Measurements from ENCODE around the gene GPR158.
"Not testable (repeated sequence)": the region's sequence is repeated elsewhere in the genome, so short reads cannot be mapped to it uniquely, and the experiment has no call there.

Gene GPR158, protein sequence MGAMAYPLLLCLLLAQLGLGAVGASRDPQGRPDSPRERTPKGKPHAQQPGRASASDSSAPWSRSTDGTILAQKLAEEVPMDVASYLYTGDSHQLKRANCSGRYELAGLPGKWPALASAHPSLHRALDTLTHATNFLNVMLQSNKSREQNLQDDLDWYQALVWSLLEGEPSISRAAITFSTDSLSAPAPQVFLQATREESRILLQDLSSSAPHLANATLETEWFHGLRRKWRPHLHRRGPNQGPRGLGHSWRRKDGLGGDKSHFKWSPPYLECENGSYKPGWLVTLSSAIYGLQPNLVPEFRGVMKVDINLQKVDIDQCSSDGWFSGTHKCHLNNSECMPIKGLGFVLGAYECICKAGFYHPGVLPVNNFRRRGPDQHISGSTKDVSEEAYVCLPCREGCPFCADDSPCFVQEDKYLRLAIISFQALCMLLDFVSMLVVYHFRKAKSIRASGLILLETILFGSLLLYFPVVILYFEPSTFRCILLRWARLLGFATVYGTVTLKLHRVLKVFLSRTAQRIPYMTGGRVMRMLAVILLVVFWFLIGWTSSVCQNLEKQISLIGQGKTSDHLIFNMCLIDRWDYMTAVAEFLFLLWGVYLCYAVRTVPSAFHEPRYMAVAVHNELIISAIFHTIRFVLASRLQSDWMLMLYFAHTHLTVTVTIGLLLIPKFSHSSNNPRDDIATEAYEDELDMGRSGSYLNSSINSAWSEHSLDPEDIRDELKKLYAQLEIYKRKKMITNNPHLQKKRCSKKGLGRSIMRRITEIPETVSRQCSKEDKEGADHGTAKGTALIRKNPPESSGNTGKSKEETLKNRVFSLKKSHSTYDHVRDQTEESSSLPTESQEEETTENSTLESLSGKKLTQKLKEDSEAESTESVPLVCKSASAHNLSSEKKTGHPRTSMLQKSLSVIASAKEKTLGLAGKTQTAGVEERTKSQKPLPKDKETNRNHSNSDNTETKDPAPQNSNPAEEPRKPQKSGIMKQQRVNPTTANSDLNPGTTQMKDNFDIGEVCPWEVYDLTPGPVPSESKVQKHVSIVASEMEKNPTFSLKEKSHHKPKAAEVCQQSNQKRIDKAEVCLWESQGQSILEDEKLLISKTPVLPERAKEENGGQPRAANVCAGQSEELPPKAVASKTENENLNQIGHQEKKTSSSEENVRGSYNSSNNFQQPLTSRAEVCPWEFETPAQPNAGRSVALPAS (N-terminal part only)

DNA sequence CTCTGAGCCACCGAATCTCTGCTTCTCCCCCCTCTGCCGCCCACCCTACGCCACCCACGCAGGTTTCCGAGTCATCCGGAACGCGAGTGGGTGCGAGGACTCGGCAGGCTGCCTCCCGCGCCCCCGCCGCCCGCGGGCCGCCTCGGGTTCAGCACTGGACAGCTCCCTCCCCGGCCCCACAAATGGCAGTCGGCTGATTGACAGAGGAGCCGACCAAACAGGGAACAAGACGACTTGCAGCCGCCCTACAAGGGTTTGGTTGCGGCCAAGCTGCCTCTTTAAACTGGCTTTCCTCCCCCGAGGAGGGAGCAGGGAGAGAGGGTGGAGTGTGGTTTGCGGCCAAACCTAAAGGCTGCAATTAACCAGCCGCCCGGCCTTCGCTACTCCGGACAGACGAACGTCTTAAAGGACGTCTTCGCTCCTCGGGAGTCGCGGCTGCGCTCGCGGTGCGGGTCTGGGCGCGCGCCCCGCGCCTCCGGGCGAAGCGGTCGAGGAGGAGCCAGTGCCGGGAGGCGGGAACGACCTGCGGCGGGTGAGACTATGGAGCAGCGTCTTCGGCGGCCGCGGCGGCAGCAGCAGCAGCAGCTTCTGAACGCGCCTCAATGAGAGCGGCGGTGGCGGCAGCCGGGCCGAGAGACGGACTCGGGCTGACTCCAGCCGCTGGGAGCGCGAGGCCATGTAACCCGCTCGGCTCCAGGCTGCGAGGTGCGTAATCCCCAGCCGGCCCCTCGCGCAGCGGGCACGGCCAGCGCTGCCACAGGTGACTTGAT lies at the start of gene GPR158:
Gene GPR158 (plus strand): TSS at position 541 of the 770 bp plus-strand sequence. CDS start 420 bp downstream, outside the sequence.
- in situ Hi-C loops (cut with MboI; ENCODE audit: low sequenced_read_pairs), result no loop called here
- no peaks in the 10 kb centered on the region for H3K9me3 ChIP-seq
- peaks cover 38% of the 10 kb centered on the region for H3K27me3 ChIP-seq (ENCODE audit: low read depth)
- H3K36me3 ChIP-seq (replicated peaks), result no peaks in the 10 kb centered on the region
- peak; percentile 89 to 95 for DNase-seq (ENCODE audit: low spot score in 2 of 2)
- H3K4me3 ChIP-seq, result peak within 1 kb of the TSS; percentile 45
- peaks cover 2% of the 10 kb centered on the region; the same call in 1 of the 2 replicates for H3K4me1 ChIP-seq

DNA sequence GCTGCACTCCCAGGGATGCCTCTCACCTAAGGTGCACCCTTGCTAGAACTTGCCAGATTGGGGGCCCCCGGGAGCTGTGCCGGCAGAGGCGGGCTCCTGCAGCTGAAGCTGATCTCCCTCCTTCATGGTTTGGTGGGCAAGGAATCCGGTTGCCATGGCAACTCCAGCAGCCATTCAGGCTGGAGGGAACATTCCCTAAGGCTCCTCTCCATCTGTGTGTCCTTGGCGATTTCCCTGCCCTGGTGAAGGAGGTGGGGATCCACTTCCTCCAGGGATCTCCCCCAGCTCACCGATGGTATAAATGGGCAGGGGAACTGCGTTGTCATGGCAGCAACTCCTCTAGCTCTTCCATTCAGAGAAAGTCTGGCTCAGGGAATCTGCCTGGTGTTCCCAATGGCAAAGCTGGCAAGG lies 49.6 kb upstream of the GPR158 start:
- no peaks in the 10 kb centered on the region for H3K4me1 ChIP-seq
- no peak overlapping the region for H3K4me3 ChIP-seq
- 0 out of 2 replicates have a peak, but pooled peaks cover 3% of the 10 kb centered on the region for H3K27me3 ChIP-seq (ENCODE audit: low read depth)
- no peaks in the 10 kb centered on the region for H3K36me3 ChIP-seq (replicated peaks)
- H3K9me3 ChIP-seq, result no peaks in the 10 kb centered on the region
- in situ Hi-C loops (cut with MboI; ENCODE audit: low sequenced_read_pairs), result no loop called here
- peak in 1 of 2 experiments; percentile 37 for DNase-seq (ENCODE audit: low spot score in 2 of 2)

DNA sequence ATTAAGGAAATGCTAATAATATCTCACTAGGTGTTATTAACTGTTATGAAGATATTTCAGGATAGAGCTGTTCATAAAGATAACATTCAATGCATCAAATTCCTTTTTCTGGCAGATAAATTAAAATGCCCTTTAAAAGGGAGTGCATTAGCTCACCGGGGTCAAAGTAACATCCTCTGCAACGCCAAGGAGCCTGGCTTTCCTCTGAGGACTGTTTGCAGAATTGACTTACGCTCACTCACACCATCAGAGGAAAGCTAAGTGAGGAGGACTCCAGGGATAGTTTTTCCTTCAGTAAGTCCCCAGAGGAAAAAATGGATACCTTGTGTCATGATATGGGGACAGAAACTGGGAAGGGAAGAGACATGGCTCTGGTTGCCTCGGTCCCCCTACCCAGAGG lies 45.2 kb upstream of the GPR158 start:
- in situ Hi-C loops (cut with MboI; ENCODE audit: low sequenced_read_pairs), result no loop called here
- DNase-seq (ENCODE audit: low spot score in 2 of 2), result no peak
- no peak overlapping the region for H3K4me3 ChIP-seq

GRCh38 chr10:25130906-25131305 lies 43.9 kb upstream of the GPR158 start:
- no peaks in the 10 kb centered on the region for H3K9me3 ChIP-seq
- in situ Hi-C loops (cut with MboI; ENCODE audit: low sequenced_read_pairs), result no loop called here

More for the DNA sequence above, 45.2 kb upstream of the GPR158 start:
- Histone ChIP-seq H3K9me3 (no peaks in the 10 kb centered on the region), H3K27me3 (ENCODE audit: low read depth) (peaks cover 6% of the 10 kb centered on the region; the same call in 1 of the 2 replicates), H3K36me3 (replicated peaks) (no peaks in the 10 kb centered on the region), H3K4me1 (no peaks in the 10 kb centered on the region)

GRCh38 chr10:25142116-25142864 lies 32.5 kb upstream of the GPR158 start:
- in situ Hi-C loops (cut with MboI; ENCODE audit: low sequenced_read_pairs), result no loop called here
- Histone ChIP-seq H3K9me3 (no peaks in the 10 kb centered on the region), H3K36me3 (replicated peaks) (no peaks in the 10 kb centered on the region), H3K27me3 (ENCODE audit: low read depth) (no peaks in the 10 kb centered on the region), H3K4me3 (no peak overlapping the region), H3K4me1 (no peaks in the 10 kb centered on the region)
- no peak for DNase-seq (ENCODE audit: low spot score in 2 of 2)

More at GRCh38 chr10:25130906-25131305, 43.9 kb upstream of the GPR158 start:
- Histone ChIP-seq H3K36me3 (replicated peaks) (no peaks in the 10 kb centered on the region), H3K4me3 (no peak overlapping the region), H3K4me1 (no peaks in the 10 kb centered on the region), H3K27me3 (ENCODE audit: low read depth) (peaks cover 6% of the 10 kb centered on the region; the same call in 1 of the 2 replicates)
- no peak for DNase-seq (ENCODE audit: low spot score in 2 of 2)

DNA sequence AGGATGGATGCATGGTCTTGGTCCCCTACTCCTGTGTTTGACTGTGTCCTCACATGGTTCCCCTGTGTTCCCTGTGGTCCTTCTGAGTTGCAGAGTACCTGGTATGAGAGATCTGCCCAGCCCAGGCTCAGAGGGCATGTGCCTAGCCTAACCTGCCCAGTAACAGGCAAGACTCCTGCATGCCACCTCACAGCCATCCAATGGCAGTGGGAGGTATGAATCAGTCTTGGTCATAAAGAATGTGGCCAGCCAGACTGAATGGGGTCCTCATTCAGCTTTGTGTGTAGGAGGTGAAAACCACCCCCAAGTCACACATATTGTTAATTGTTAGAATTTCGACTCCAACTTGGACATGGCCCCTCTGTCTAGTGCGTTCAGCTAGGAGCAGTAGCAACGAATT lies 17.2 kb upstream of the GPR158 start:
- Histone ChIP-seq H3K4me1 (no peaks in the 10 kb centered on the region), H3K4me3 (no peak overlapping the region), H3K36me3 (replicated peaks) (no peaks in the 10 kb centered on the region), H3K9me3 (no peaks in the 10 kb centered on the region), H3K27me3 (ENCODE audit: low read depth) (peaks cover 6% of the 10 kb centered on the region; the same call in 1 of the 2 replicates)
- DNase-seq (ENCODE audit: low spot score in 2 of 2), result no peak
- in situ Hi-C loops (cut with MboI; ENCODE audit: low sequenced_read_pairs), result no loop called here

DNA sequence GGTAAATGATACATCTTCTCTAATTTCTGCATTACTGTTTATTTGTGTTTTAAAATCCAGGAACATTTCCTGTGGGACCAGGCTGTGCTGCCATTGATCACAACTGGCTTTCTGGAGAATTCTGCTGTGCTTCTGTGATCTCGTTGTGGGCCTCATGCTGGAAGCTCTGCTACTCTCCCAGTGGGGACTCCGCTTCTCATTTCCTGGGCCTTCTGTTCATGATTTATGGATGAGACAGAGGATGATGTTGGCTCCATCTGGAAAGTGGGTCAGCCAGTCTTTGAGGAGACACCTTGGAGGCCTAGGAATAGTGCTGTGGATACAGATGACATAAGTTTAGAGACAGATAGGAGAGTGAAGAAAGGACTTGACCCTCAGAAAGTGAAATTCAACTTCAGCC lies 15.2 kb upstream of the GPR158 start:
- no peaks in the 10 kb centered on the region for H3K9me3 ChIP-seq
- H3K27me3 ChIP-seq (ENCODE audit: low read depth), result peaks cover 6% of the 10 kb centered on the region; the same call in 1 of the 2 replicates
- in situ Hi-C loops (cut with MboI; ENCODE audit: low sequenced_read_pairs), result no loop called here
- no peak overlapping the region for H3K4me3 ChIP-seq
- no peaks in the 10 kb centered on the region for H3K4me1 ChIP-seq
- no peak for DNase-seq (ENCODE audit: low spot score in 2 of 2)
- no peaks in the 10 kb centered on the region for H3K36me3 ChIP-seq (replicated peaks)

DNA sequence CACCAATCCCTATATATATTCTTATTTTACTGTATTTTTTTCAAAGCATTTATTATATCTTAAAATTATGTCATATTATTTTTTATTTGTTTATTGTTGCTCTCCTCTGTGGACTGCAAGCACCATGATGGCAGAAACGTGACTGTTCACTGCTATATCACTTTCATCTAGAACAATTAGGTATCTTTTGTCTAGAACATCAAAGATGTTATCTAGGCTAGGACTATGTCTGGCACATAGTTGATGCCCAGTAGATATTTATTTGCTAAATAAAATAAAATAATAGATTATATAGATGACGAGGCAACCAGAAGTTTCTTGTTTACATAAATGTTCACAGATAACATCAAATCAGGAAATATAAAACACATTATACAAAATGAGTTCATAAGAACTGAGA lies 12.4 kb upstream of the GPR158 start:
- no peaks in the 10 kb centered on the region for H3K36me3 ChIP-seq (replicated peaks)
- no peaks in the 10 kb centered on the region for H3K27me3 ChIP-seq (ENCODE audit: low read depth)
- H3K4me3 ChIP-seq, result no peak overlapping the region
- DNase-seq (ENCODE audit: low spot score in 2 of 2), result no peak
- no peaks in the 10 kb centered on the region for H3K9me3 ChIP-seq
- H3K4me1 ChIP-seq, result no peaks in the 10 kb centered on the region
- in situ Hi-C loops (cut with MboI; ENCODE audit: low sequenced_read_pairs), result no loop called here

DNA sequence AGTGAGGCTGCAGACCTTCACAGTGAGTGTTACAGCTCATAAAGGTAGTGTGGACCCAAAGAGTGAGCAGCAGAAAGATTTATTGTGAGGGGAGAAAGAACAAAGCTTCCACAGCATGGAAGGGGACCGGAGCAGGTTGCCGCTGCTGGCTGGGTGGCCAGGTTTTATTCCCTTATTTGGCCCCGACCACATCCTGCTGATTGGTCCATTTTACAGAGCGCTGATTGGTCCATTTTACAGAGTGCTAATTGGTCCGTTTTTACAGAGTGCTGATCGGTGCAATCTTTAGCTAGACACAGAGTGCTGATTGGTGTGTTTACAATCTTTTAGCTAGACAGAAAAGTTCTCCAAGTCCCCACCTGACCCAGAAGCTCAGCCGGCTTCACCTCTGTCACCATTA lies 11.3 kb upstream of the GPR158 start:
- H3K36me3 ChIP-seq (replicated peaks); H3K4me3 ChIP-seq; DNase-seq (ENCODE audit: low spot score in 2 of 2); in situ Hi-C loops (cut with MboI; ENCODE audit: low sequenced_read_pairs); H3K4me1 ChIP-seq; H3K27me3 ChIP-seq (ENCODE audit: low read depth); H3K9me3 ChIP-seq: not testable (repeated sequence)

GRCh38 chr10:25169740-25170139 lies 5.1 kb upstream of the GPR158 start:
- H3K9me3 ChIP-seq, result no peaks in the 10 kb centered on the region
- no peak for DNase-seq (ENCODE audit: low spot score in 2 of 2)
- no peaks in the 10 kb centered on the region for H3K36me3 ChIP-seq (replicated peaks)
- H3K27me3 ChIP-seq (ENCODE audit: low read depth), result peaks cover 14% of the 10 kb centered on the region
- no peaks in the 10 kb centered on the region; the same call in 1 of the 2 replicates for H3K4me1 ChIP-seq
- no peak overlapping the region for H3K4me3 ChIP-seq
- in situ Hi-C loops (cut with MboI; ENCODE audit: low sequenced_read_pairs), result no loop called here

GRCh38 chr10:25170627-25171026 lies 4.2 kb upstream of the GPR158 start:
- H3K9me3 ChIP-seq, result no peaks in the 10 kb centered on the region
- no peak overlapping the region for H3K4me3 ChIP-seq
- peaks cover 2% of the 10 kb centered on the region; the same call in 1 of the 2 replicates for H3K4me1 ChIP-seq
- DNase-seq (ENCODE audit: low spot score in 2 of 2), result no peak
- no peaks in the 10 kb centered on the region for H3K36me3 ChIP-seq (replicated peaks)
- in situ Hi-C loops (cut with MboI; ENCODE audit: low sequenced_read_pairs), result no loop called here
- H3K27me3 ChIP-seq (ENCODE audit: low read depth), result peaks cover 16% of the 10 kb centered on the region

All from HAP-1 (cell line).